HepG2 (cell line): ENCODE data around the gene UNC13D. TPM values are rescaled to one million over a fixed set of nuclear protein-coding genes. Genes with fewer than 3 reads are reported as not detected.

ENCODE experiments used
- AGO2 ChIP-seq: fragments of 200-400 bp; formaldehyde crosslinking; optimal IDR thresholded peaks from 2 replicates; pipeline ENCODE3; 2017; ENCODE audit warnings: mild to moderate bottlenecking, low read depth, low read length, moderate library complexity
- AKAP8 ChIP-seq: sonication (generic); formaldehyde crosslinking; IDR thresholded peaks from 2 replicates; pipeline ENCODE4 v1.5.1; 2020; ENCODE audit warnings: mild to moderate bottlenecking, missing genetic modification reagents
- ATF7 ChIP-seq, 2 experiments: fragments of 450-650 bp in 1 of 2; sonication (generic) in 1 of 2; formaldehyde crosslinking in 1 of 2; IDR thresholded peaks; 2 replicates each; pipeline versions ENCODE4 v1.4.0 to v1.6.1; 2016 to 2020; ENCODE audit warnings: antibody characterized with exemption in 1 of 2, mild to moderate bottlenecking in 1 of 2, missing genetic modification reagents in 1 of 2
- DDIT3 ChIP-seq: sonication (generic); formaldehyde crosslinking; IDR thresholded peaks from 2 replicates; pipeline ENCODE4 v1.4.0; 2020; ENCODE audit warnings: mild to moderate bottlenecking, missing genetic modification reagents
- DRAP1 ChIP-seq: IDR thresholded peaks from 2 replicates; pipeline ENCODE4 v1.6.1; 2016; ENCODE audit warnings: missing genetic modification reagents, missing compliant biosample characterization
- FOXP1 ChIP-seq, 2 experiments: fragments of 450-650 bp in 1 of 2; IDR thresholded peaks; 2 replicates each; pipeline ENCODE4 v1.6.1; 2017 to 2018; ENCODE audit warnings: antibody characterized with exemption in 1 of 2
- GLI4 ChIP-seq: sonication (generic); formaldehyde crosslinking; IDR thresholded peaks from 2 replicates; pipeline ENCODE4 v1.5.1; 2020; ENCODE audit warnings: missing genetic modification reagents, mild to moderate bottlenecking, moderate library complexity, borderline replicate concordance
- HNRNPH1 ChIP-seq: fragments of 200-400 bp; formaldehyde crosslinking; optimal IDR thresholded peaks from 2 replicates; pipeline ENCODE3; 2017; ENCODE audit warnings: mild to moderate bottlenecking, low read depth, low read length
- HOXD1 ChIP-seq: sonication (generic); formaldehyde crosslinking; IDR thresholded peaks from 2 replicates; pipeline ENCODE4 v1.5.0; 2020; ENCODE audit warnings: missing genetic modification reagents
- IRF9 ChIP-seq: sonication (generic); formaldehyde crosslinking; IDR thresholded peaks from 2 replicates; pipeline ENCODE4 v1.8.0; 2022; ENCODE audit warnings: missing genetic modification reagents, mild to moderate bottlenecking, borderline replicate concordance
- ISX ChIP-seq: sonication (generic); formaldehyde crosslinking; conservative IDR thresholded peaks from 2 replicates; pipeline ENCODE4 v1.5.0; 2020; ENCODE audit warnings: missing genetic modification reagents
- MAFF ChIP-seq: IDR thresholded peaks from 2 replicates; pipeline ENCODE4 v1.6.1; 2011; ENCODE audit warnings: low read depth, low read length, improper control_type of control experiment
- NONO ChIP-seq, 2 experiments: fragments of 450-650 bp in 1 of 2; sonication (generic) in 1 of 2; formaldehyde crosslinking in 1 of 2; IDR thresholded peaks in 1 of 2; conservative IDR thresholded peaks in 1 of 2; 2 replicates each; pipeline versions ENCODE4 v1.6.1 to v1.8.0; 2017 to 2022; ENCODE audit warnings: mild to moderate bottlenecking in 1 of 2, missing genetic modification reagents in 1 of 2, moderate library complexity in 1 of 2
- RELA ChIP-seq: sonication (generic); formaldehyde crosslinking; IDR thresholded peaks from 2 replicates; pipeline ENCODE4 v1.4.0; 2020; ENCODE audit warnings: missing genetic modification reagents
- RNF219 ChIP-seq: sonication (generic); formaldehyde crosslinking; IDR thresholded peaks from 2 replicates; pipeline ENCODE4 v1.5.0; 2020; ENCODE audit warnings: mild to moderate bottlenecking, missing genetic modification reagents
- YY1 ChIP-seq: IDR thresholded peaks from 2 replicates; pipeline ENCODE4 v1.6.1; 2011; ENCODE audit warnings: low read length, low read depth, moderate library complexity, mild to moderate bottlenecking; ENCODE audit not compliant: insufficient read depth, insufficient replicate concordance
- ZBTB14 ChIP-seq: sonication (generic); formaldehyde crosslinking; IDR thresholded peaks from 2 replicates; pipeline ENCODE4 v1.4.0; 2020; ENCODE audit warnings: missing genetic modification reagents
- ZNF138 ChIP-seq: sonication (generic); formaldehyde crosslinking; IDR thresholded peaks from 2 replicates; pipeline ENCODE4 v1.5.0; 2020; ENCODE audit warnings: mild to moderate bottlenecking, low read depth, missing genetic modification reagents
- ZNF143 ChIP-seq: sonication (generic); formaldehyde crosslinking; IDR thresholded peaks from 2 replicates; pipeline ENCODE4 v1.4.0; 2020; ENCODE audit warnings: missing genetic modification reagents
- ZNF205 ChIP-seq: IDR thresholded peaks from 2 replicates; pipeline ENCODE4 v1.6.1; 2018; ENCODE audit warnings: missing biosample characterization, missing genetic modification reagents
- ZNF468 ChIP-seq: sonication (generic); formaldehyde crosslinking; IDR thresholded peaks from 2 replicates; pipeline ENCODE4 v1.8.0; 2022; ENCODE audit warnings: mild to moderate bottlenecking, moderate library complexity, missing genetic modification reagents
- ZNF563 ChIP-seq: sonication (generic); formaldehyde crosslinking; IDR thresholded peaks from 2 replicates; pipeline ENCODE4 v1.8.0; 2022; ENCODE audit warnings: mild to moderate bottlenecking, moderate library complexity, missing genetic modification reagents
- ZNF567 ChIP-seq: sonication (generic); formaldehyde crosslinking; IDR thresholded peaks from 2 replicates; pipeline ENCODE4 v1.8.1; 2023; ENCODE audit warnings: mild to moderate bottlenecking, missing genetic modification reagents, borderline replicate concordance
- polyA plus RNA-seq, 8 experiments: library from polyadenylated mRNA; depleted of rRNA in 3 of 8; stranded (reverse) in 7 of 8; unstranded in 1 of 8; fragments of >200 nt; fragmentation: Illumina TruSeq in 4 of 8; extraction: Trizol in 4 of 8; gene quantifications; 2 replicates each; pipeline versions ENCODE4 v1.2.1 to v1.2.3, GENCODE V29; 2011 to 2016; ENCODE audit warnings: low read depth in 4 of 8, missing spikeins in 1 of 8, mixed read lengths in 1 of 8; ENCODE audit not compliant: insufficient read depth in 1 of 8
- total RNA-seq, 5 experiments: library from RNA; depleted of rRNA; stranded (reverse); fragments of >200 nt; fragmentation: Illumina TruSeq; extraction: Trizol; gene quantifications; 2 replicates each; pipeline ENCODE4 v1.2.3, GENCODE V29; 2016; ENCODE audit warnings: low read depth in 1 of 5

UNC13D gene
- total and polyA plus RNA-seq, 2 of the 13 experiments (the other 11 are each of a cell fraction or from before 2014, with no cell fraction given): 29.7 to 42.7 TPM

GRCh38 chr17:75844530-75845057, 390 bp upstream of the UNC13D start (continued):
- TF ChIP-seq YY1: no peak
- no peak for TF ChIP-seq ISX (CRISPR knock-in tag)
- TF ChIP-seq ZNF138: no peak
- peak; percentile 43; the same call in 1 of the 2 replicates for TF ChIP-seq IRF9 (CRISPR knock-in tag)
- no peak for TF ChIP-seq MAFF
- TF ChIP-seq HNRNPH1: no peak
- TF ChIP-seq DRAP1: peak; percentile 7; the same call in 1 of the 2 replicates
- no peak for TF ChIP-seq HOXD1
- no peak for TF ChIP-seq ZNF143 (CRISPR knock-in tag)
- no peak for TF ChIP-seq AGO2
- TF ChIP-seq ZNF468 (CRISPR knock-in tag): no peak
- TF ChIP-seq ATF7 (IDR thresholded peaks at IDR 0.05): no peak
- peak; percentile 16 for TF ChIP-seq ATF7 (CRISPR knock-in tag; IDR thresholded peaks at IDR 0.05)
- TF ChIP-seq ZNF205: no peak
- no peak; the same call in 1 of the 2 replicates for TF ChIP-seq RNF219 (CRISPR knock-in tag)
- no peak for TF ChIP-seq RELA (CRISPR knock-in tag)
- no peak for TF ChIP-seq NONO (IDR thresholded peaks at IDR 0.05)
- TF ChIP-seq NONO (CRISPR knock-in tag; conservative IDR thresholded peaks at IDR 0.05): no peak
- no peak for TF ChIP-seq FOXP1 (IDR thresholded peaks at IDR 0.05)
- TF ChIP-seq FOXP1 (CRISPR knock-in tag; IDR thresholded peaks at IDR 0.05): no peak
- no peak for TF ChIP-seq ZBTB14 (CRISPR knock-in tag)
- no peak for TF ChIP-seq AKAP8 (CRISPR knock-in tag)
- TF ChIP-seq ZNF563 (CRISPR knock-in tag): no peak; the same call in 1 of the 2 replicates
- no peak for TF ChIP-seq ZNF567 (CRISPR knock-in tag)
- no peak for TF ChIP-seq DDIT3 (CRISPR knock-in tag)
- TF ChIP-seq GLI4 (CRISPR knock-in tag): no peak
